Activated naive CD8-positive, alpha-beta T cell treated with anti-CD3 and anti-CD28 coated beads, Interleukin-2, amount 10 ng/mL, durations not matched to agents 7 days and 5 days (primary cell): ENCODE data around the gene RGL1. TPM values are rescaled to one million over a fixed set of nuclear protein-coding genes. Genes with fewer than 3 reads are reported as not detected.

Experiments used
- ATAC-seq: fragments of 150-1000 bp; cut with Tn5 transposase; one replicate; pipeline ENCODE4 v1.10.0; 2021; ENCODE audit warnings: low read depth, moderate library complexity
- POLR2A ChIA-PET: fragments of 350-600 bp; sonication (Branson Sonifier 250); formaldehyde crosslinking; loops from one replicate; lab custom pipeline; 2021; ENCODE audit warnings: antibody characterized with exemption; lab: Charles Lee
- DNase-seq: peaks from one replicate; pipeline ENCODE4 v3.0.0; 2021
- H3K27ac Mint-ChIP-seq: one replicate; pipeline ENCODE4 v1.8.0; 2022; ENCODE audit warnings: mild to moderate bottlenecking, mixed read lengths
- H3K27me3 Mint-ChIP-seq: one replicate; pipeline ENCODE4 v1.8.0; 2022; ENCODE audit warnings: mild to moderate bottlenecking, moderate library complexity, mixed read lengths
- H3K36me3 Mint-ChIP-seq: one replicate; pipeline ENCODE4 v1.8.0; 2021; ENCODE audit warnings: mild to moderate bottlenecking, mixed read lengths
- H3K4me1 Mint-ChIP-seq: one replicate; pipeline ENCODE4 v1.8.0; 2021; ENCODE audit warnings: mixed read lengths
- H3K4me3 Mint-ChIP-seq: one replicate; pipeline ENCODE4 v1.8.0; 2022; ENCODE audit warnings: mild to moderate bottlenecking, moderate library complexity, mixed read lengths
- H3K9me3 Mint-ChIP-seq: one replicate; pipeline ENCODE4 v1.8.0; 2021; ENCODE audit warnings: mixed read lengths
- total RNA-seq, 2 experiments: library from RNA; stranded (reverse); gene quantifications; one replicate each; pipeline ENCODE4 v1.2.3, GENCODE V29; 2021

The RGL1 gene
- total RNA-seq, 2 experiments from 2014 or later, result 2.7 to 3.4 TPM

DNA sequence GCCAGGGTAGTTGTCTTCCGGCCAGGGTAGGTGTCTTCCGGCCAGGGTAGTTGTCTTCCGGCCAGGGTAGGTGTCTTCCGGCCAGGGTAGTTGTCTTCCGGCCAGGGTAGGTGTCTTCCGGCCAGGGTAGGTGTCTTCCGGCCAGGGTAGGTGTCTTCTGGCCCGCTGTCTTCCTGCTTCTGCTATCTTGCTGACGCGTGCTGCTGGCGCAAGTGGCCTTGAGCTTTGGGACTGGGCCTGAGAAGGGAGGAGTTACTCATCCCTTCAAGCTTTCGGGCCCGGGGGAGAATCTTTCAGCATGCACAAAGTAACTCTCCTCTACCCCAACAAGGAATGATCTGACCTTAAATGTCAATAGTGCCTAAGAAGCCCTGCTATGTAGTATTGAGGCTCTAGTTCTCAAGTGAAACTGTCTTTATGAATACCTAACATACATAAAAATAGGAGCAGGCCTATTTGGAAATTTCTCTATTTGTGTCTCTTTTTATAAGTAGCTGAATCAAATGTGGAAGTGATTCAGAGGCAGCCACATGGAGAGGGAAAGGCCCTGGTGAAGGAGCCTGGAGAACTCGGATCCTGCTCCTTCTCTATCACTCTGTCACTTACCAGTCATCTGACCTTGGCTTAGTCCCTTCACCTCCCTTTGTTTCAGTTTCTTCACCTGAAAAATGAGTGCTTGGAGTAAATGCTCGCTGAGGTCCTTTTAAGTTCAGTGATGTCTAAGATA, 65.6 kb downstream of the RGL1 start:
- no peaks in the 10 kb centered on the region for H3K27me3 Mint-ChIP-seq
- no peak overlapping the region for H3K4me3 Mint-ChIP-seq
- POLR2A ChIA-PET, result no interaction called here
- DNase-seq (no peak), ATAC-seq (no peak)
- peaks cover 7% of the 10 kb centered on the region for H3K36me3 Mint-ChIP-seq
- no peaks in the 10 kb centered on the region for H3K9me3 Mint-ChIP-seq
- peaks cover 9% of the 10 kb centered on the region for H3K4me1 Mint-ChIP-seq
- no peak overlapping the region for H3K27ac Mint-ChIP-seq

DNA sequence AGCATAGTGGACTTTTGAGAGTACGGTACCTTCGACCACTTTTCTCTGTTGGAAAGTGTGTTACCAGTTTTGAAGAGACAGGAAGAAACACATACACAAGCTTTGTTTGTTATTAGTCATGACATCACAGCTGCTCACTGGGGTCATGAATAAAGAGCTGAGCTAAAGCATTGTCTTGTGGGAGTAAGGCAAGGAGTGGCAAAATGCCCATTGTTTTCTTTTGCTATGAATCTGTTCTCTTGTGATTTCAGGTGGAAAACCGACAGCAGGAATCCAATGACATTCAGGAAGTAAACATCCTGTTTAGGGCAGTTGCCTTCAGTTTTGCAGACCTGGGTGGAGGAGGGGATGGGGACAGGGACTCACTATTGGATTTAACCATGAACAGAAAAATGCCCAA, 66.2 kb downstream of the RGL1 start:
- H3K9me3 Mint-ChIP-seq, result no peaks in the 10 kb centered on the region
- H3K4me1 Mint-ChIP-seq, result peaks cover 12% of the 10 kb centered on the region
- H3K4me3 Mint-ChIP-seq, result no peak overlapping the region
- peaks cover 10% of the 10 kb centered on the region for H3K36me3 Mint-ChIP-seq
- no peak overlapping the region for H3K27ac Mint-ChIP-seq
- no peak for DNase-seq
- H3K27me3 Mint-ChIP-seq, result no peaks in the 10 kb centered on the region
- POLR2A ChIA-PET, result no interaction called here
- ATAC-seq, result no peak

DNA sequence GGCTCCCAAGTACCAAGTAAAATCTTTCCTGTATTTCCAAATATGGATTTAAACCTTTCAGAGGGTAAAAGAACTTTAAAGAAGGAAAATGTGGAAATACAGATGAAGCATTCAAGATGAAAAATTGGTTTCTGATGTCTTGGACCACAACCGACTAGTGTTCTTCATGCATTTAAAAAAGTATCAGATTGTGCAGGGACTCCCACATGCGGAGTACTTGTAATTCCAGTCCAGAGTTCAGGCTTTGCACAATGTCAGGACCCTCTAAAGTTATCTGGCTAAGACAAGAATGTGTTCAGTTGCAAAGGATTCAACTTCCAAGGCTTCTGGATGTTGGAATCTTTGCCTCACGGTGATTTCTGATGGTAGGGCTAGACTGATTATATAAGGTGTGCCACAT, 66.7 kb downstream of the RGL1 start:
- H3K4me3 Mint-ChIP-seq, result no peak overlapping the region

DNA sequence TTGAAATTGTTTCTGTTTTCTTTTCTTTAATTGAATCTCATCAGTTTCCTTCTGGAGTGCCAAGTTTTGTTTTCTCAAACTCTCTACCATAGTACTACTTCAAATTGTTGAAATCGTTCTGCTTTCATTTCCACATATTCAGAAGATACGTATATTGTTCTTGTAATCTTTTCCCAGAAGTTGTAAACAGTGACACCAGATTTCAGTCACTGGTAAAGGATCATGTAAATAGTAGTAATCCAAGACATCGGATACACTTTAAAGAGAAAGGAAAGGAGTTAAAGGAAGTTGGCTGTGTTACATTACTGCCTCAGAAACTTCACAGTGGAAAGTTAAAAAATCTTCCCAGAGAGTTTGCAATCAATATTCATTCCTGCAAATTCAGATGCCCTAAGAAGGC, 67.5 kb downstream of the RGL1 start:
- no peak for DNase-seq
- Mint-ChIP-seq H3K36me3 (peaks cover 10% of the 10 kb centered on the region), H3K9me3 (no peaks in the 10 kb centered on the region), H3K27me3 (no peaks in the 10 kb centered on the region), H3K4me1 (peaks cover 12% of the 10 kb centered on the region), H3K27ac (no peak overlapping the region), H3K4me3 (no peak overlapping the region)
- no peak for ATAC-seq
- POLR2A ChIA-PET, result no interaction called here

More for the DNA sequence above, 66.7 kb downstream of the RGL1 start:
- H3K36me3 Mint-ChIP-seq, result peaks cover 10% of the 10 kb centered on the region
- no peaks in the 10 kb centered on the region for H3K27me3 Mint-ChIP-seq
- no peak for DNase-seq
- no peak overlapping the region for H3K27ac Mint-ChIP-seq
- ATAC-seq, result no peak
- H3K4me1 Mint-ChIP-seq, result peaks cover 12% of the 10 kb centered on the region
- POLR2A ChIA-PET, result no interaction called here
- no peaks in the 10 kb centered on the region for H3K9me3 Mint-ChIP-seq

DNA sequence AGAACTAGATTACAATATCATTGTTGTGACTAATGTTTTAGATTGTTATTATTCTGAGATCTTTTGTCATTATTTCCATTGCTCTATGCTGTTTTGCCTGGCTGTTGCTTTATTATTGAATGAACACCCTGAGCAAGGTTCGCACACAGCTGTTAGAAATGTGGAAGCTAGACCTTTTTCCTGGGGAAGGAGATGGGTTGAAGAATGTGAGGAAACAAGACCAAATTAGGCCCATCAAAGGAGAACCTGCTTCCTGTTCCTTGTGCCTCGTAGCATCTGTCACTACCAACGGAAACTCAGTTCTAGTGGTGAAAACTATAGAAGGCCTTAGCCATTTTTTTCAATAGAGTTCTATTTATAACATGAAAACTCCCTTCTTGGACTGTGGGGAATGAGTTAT, 68.7 kb downstream of the RGL1 start:
- peak; percentile 85 for ATAC-seq
- H3K27ac Mint-ChIP-seq, result peak overlapping the region; percentile 31
- H3K4me3 Mint-ChIP-seq, result no peak overlapping the region
- peaks cover 10% of the 10 kb centered on the region for H3K36me3 Mint-ChIP-seq
- POLR2A ChIA-PET, result no interaction called here
- H3K9me3 Mint-ChIP-seq, result no peaks in the 10 kb centered on the region
- peaks cover 12% of the 10 kb centered on the region for H3K4me1 Mint-ChIP-seq
- no peaks in the 10 kb centered on the region for H3K27me3 Mint-ChIP-seq
- no peak for DNase-seq

DNA sequence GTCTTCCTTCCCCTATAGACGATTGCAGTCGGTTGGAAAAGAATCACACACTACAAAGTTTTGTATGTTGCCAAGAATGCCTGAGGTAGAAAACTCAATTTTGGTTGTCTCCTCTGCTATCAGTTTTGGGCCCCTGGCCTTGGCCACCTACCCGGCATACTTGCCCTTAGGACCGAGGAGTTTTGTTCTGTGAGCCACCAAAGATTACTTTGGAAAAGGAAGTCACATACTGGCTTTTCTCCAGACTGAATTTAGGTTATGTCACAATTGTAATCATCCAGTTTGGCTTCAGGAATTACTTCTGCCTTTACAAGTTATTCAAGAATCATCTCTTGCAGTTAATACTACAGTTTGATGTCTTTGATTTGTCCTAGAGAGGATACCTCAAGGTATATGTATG, 71.4 kb downstream of the RGL1 start:
- H3K27me3 Mint-ChIP-seq, result no peaks in the 10 kb centered on the region
- H3K4me1 Mint-ChIP-seq, result peaks cover 12% of the 10 kb centered on the region
- POLR2A ChIA-PET, result no interaction called here
- no peaks in the 10 kb centered on the region for H3K9me3 Mint-ChIP-seq
- no peak overlapping the region for H3K27ac Mint-ChIP-seq
- no peak for DNase-seq
- H3K36me3 Mint-ChIP-seq, result peaks cover 10% of the 10 kb centered on the region
- H3K4me3 Mint-ChIP-seq, result no peak overlapping the region
- ATAC-seq, result no peak

DNA sequence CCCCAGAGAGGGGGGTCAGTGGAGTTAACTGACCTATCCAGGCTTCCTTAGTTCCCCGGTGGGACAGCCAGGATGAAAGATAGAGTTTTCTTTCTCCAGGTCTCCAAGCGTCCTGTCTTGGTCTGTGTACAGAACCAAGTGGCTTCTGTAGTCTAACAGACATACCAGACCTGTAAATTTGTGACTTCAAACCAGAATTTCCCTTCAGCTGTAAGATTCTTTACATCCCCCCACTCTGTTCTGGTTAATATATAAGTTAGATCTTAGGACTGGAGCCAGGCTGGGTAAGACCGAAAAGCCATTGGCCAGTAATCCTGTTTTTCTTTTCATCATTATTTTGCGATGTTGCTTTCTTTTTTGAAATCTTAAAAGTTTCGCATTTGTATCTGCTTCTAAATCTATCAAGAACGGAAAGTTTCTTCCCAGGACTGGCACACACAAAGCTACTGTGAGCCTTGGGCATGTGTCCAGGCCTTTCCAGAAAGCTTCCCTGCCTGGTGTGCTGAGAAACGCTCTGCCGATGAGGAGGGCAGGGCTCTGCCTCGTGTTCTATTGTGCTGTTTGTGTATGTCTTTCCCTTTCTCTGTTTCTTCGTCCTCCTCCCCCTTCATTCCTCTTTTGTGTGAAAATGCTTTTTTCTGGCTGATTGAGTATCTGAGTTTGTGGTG, 72.3 kb downstream of the RGL1 start:
- DNase-seq (no peak), ATAC-seq (no peak)
- Mint-ChIP-seq H3K27me3 (no peaks in the 10 kb centered on the region), H3K9me3 (no peaks in the 10 kb centered on the region), H3K4me3 (no peak overlapping the region), H3K27ac (no peak overlapping the region), H3K4me1 (peaks cover 12% of the 10 kb centered on the region), H3K36me3 (peaks cover 10% of the 10 kb centered on the region)
- POLR2A ChIA-PET, result no interaction called here

DNA sequence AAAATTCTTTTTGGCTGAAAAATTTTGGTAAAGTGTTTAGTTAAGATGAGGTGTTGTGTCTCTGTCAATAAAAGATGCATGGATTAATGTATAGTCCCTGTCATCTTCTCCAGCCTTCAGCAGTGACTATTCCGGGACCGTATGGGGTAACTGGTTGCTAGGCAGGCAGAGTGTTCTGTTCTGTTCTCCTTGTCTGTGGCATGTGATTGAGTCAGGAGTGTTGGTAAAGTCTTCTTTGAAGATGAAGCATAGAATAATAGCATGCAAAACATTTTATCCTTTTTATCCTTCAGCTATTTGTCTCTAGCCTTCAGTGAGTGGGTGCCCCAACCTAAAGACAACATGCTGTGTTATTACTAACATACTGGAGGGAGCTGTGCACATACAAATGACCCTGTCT, 74.6 kb downstream of the RGL1 start:
- POLR2A ChIA-PET, result no interaction called here
- Mint-ChIP-seq H3K4me1 (peaks cover 4% of the 10 kb centered on the region), H3K36me3 (peaks cover 4% of the 10 kb centered on the region), H3K27me3 (no peaks in the 10 kb centered on the region), H3K4me3 (no peak overlapping the region), H3K27ac (no peak overlapping the region), H3K9me3 (no peaks in the 10 kb centered on the region)
- DNase-seq, result no peak
- ATAC-seq, result no peak

DNA sequence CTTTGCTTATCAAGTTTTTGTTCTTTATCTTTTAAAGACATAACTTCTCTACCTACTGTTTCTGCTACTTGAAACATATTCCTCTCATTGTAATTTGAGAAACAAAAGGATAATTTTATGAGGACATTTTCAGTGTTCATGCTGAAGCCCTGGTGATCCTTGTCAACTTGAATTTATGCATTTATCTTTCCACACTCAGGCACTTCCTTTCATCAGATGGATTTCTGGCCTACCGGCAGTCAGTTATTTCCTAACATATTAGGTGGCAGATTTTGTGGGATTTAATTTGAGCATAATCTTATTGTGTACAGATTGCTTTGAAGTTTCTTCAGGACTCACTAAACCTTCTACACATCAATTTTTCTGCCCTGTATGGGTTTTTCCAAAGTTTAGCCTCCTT, 75.0 kb downstream of the RGL1 start:
- no peak overlapping the region for H3K27ac Mint-ChIP-seq

DNA sequence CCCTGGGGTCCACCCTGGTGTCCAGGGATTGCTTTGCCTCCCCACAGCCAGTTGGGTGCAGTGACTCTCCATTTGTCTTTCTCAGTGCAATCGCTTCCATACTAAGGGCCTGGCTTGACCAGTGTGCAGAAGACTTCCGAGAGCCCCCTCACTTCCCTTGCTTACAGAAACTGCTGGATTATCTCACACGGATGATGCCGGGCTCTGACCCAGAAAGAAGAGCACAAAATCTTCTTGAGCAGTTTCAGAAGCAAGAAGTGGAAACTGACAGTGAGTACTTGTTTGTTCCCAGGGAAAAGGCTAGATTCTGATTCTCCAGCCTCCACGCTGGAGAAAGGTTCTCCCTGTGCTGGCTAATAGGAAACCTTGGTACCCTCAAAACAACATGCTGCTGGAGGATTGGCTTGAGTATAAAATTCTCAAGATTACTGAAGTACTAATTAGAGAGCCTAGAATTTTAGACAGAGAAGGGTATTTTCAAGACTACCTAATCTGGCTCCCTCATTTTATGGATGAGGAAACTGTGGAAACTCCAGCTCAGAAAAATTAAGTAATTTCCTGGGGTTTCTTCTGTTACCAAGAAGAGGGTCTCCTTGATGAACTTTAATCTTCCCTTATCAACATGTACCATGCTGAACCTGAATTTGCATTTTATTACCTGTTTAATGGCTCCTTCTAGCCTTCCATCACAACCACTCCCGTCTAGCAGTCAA, 75.8 kb downstream of the RGL1 start:
- Mint-ChIP-seq H3K36me3 (peaks cover 6% of the 10 kb centered on the region), H3K9me3 (no peaks in the 10 kb centered on the region), H3K4me3 (no peak overlapping the region), H3K27me3 (no peaks in the 10 kb centered on the region), H3K4me1 (peaks cover 5% of the 10 kb centered on the region), H3K27ac (no peak overlapping the region)
- no peak for ATAC-seq
- no peak for DNase-seq
- POLR2A ChIA-PET, result no interaction called here

More for the DNA sequence above, 75.0 kb downstream of the RGL1 start:
- Mint-ChIP-seq H3K4me3 (no peak overlapping the region), H3K4me1 (peaks cover 3% of the 10 kb centered on the region), H3K36me3 (peaks cover 3% of the 10 kb centered on the region), H3K27me3 (no peaks in the 10 kb centered on the region), H3K9me3 (no peaks in the 10 kb centered on the region)
- ATAC-seq (no peak), DNase-seq (no peak)
- POLR2A ChIA-PET, result no interaction called here

DNA sequence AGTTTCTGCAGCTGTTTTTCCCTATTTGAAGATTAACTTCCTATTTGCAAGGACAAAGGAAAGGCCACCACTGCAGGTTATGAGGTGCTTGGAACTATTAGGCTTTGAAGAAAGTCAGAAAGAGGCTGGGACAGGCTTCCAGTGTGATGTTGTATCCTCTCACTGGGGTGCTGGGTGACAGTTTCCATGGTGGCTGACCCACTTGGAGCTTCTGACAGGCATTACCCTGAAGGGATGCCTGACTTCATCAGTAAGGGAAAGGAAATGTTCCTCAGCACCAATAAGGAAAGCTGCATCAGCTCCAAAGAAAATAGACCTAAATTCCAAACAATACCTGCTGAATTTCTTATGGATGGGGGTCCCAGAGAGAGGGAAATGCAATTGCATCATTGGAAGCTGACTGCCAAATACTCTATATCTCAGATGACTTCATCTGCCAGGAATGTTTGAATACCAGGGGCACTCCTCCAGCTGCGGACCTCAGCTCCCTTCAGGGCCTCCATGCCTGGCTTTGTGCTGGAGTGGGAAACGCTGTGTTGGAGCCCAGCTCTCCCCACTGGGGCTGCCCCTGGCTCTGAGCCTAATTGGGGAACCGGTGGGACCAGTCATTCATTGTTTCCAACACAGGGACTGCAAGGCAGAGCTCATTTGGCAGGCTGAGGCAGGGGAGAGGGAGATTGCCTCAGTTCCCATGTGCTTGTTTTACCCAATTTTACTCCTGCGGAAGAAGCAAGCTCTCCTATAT, 76.6 kb downstream of the RGL1 start:
- H3K27ac Mint-ChIP-seq, result no peak overlapping the region
- no peak for ATAC-seq
- POLR2A ChIA-PET, result no interaction called here
- H3K36me3 Mint-ChIP-seq, result peaks cover 3% of the 10 kb centered on the region
- H3K9me3 Mint-ChIP-seq, result no peaks in the 10 kb centered on the region
- H3K27me3 Mint-ChIP-seq, result no peaks in the 10 kb centered on the region
- no peak for DNase-seq
- H3K4me1 Mint-ChIP-seq, result peaks cover 2% of the 10 kb centered on the region
- H3K4me3 Mint-ChIP-seq, result no peak overlapping the region

DNA sequence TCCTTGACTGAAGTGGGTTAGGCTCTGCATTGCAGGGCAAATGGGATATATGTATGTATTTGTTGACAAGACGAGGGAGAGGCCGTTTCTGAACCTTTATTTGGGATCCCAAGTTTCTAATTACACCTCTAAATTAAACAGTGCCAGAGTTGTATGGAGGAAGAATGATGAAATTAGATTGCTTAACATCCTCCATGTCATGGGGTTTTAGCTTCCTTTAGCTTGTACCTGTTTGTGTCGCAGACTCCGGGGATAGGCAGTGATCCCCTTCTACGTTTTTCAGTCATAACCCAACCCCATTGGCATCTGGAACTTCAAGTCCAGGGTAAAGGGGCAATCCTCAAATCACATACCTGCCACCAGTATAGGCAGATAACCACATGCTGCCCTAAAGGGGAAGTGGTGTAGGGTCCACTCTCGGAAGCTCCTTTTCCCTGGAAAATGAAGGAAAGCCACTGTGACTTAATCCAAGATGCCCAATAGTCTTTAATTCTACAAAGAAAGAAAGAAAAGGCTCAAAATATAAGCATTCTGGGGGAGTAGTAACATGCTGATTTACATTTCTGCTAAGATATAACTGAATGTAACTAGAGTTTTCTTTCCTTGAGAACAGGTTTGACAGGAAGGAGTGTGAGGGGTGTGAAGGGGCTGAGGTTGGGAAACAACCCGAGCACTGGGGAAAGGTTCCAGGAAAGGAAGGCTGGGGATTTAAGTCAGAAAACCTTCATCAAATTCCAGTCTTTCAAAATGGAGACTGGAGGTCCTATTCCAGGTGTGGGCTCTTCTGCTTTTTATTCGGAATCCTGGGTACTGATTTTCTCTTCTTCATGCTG, 77.6 kb downstream of the RGL1 start:
- DNase-seq (no peak), ATAC-seq (no peak)
- H3K4me1 Mint-ChIP-seq, result peaks cover 7% of the 10 kb centered on the region
- H3K27ac Mint-ChIP-seq, result no peak overlapping the region
- POLR2A ChIA-PET, result no interaction called here
- H3K27me3 Mint-ChIP-seq, result no peaks in the 10 kb centered on the region
- peaks cover 5% of the 10 kb centered on the region for H3K36me3 Mint-ChIP-seq
- no peak overlapping the region for H3K4me3 Mint-ChIP-seq
- H3K9me3 Mint-ChIP-seq, result peaks cover 4% of the 10 kb centered on the region

DNA sequence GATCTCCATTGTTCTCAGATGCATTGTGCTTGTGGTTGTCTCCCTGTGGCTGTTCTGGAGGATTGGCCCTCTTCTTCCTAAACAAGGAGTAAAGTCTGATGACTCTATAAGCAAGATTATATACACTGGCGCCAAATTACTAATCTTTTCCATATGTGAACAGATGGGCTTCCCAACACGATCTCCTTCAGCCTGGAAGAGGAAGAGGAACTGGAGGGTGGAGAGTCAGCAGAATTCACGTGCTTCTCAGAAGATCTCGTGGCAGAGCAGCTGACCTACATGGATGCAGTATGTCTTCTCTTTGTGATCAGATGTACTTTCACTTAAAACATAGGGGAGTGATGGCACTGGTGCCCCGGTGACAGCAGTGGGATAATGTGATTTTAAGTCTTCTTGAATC, 78.7 kb downstream of the RGL1 start:
- H3K4me1 Mint-ChIP-seq, result peaks cover 18% of the 10 kb centered on the region
- H3K4me3 Mint-ChIP-seq, result no peak overlapping the region
- H3K36me3 Mint-ChIP-seq, result peaks cover 5% of the 10 kb centered on the region
- no peak overlapping the region for H3K27ac Mint-ChIP-seq
- DNase-seq (no peak), ATAC-seq (no peak)
- no peaks in the 10 kb centered on the region for H3K27me3 Mint-ChIP-seq
- peaks cover 4% of the 10 kb centered on the region for H3K9me3 Mint-ChIP-seq
- POLR2A ChIA-PET, result no interaction called here
